AG09309 (cell line): ENCODE data around the gene CEACAM19.
A peak's percentile ranks its signal among the peaks of the same experiment; 100 is the strongest.

Experiments used
- DNase-seq: peaks from one replicate; pipeline ENCODE4 v3.0.0-alpha.2; 2010; ENCODE audit warnings: low read depth
- H3K4me3 ChIP-seq: 2 replicates; pipeline ENCODE4 v1.5.1; 2011; ENCODE audit warnings: mild to moderate bottlenecking, low read depth, low read length, moderate library complexity; ENCODE audit not compliant: control insufficient read depth
- TF ChIP-seq, protein P1 (sequence below): IDR thresholded peaks from 2 replicates; pipeline ENCODE4 v1.5.1; 2011; ENCODE audit warnings: mild to moderate bottlenecking, low read depth, low read length, inconsistent platforms; ENCODE audit not compliant: insufficient read depth, control insufficient read depth; ENCODE audit errors: missing control alignments

The CEACAM19 gene

DNA sequence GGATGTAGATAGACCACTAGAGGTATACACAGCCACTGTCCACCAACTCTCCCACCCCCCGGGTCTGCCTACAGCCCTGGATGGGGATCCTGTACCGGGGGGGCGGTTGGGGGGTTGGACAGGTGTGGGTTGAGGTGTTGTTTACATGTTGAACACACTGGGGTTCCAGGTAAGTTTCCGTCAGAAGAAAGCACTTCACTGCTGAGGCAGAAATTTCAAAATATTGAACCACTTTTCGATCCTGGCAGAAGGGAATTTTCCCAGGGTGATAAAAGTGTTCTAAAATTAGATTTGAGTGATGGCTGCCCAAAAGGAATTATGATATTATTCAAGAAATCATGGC, 21.1 kb downstream of the CEACAM19 start:
- DNase-seq: no peak

DNA sequence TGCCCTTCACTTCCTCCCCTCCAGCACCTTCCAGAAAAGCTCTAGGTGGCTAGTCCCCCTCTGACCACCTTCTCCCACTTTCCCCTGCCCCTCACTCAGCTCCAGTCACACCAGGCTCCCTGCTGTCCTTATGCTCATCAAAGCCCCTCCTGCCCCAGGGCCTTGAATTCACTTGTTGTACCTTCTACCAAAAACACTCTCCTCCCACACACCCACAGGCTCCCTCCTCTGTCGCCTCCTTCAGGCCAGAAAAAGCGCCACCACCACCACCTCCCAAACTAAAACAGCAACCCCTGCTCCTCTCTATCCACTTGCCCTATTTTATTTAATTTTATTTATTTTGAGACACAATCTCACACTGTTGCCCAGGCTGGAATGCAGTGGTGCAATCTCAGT, 22.9 kb downstream of the CEACAM19 start:
- no peak overlapping the region for H3K4me3 ChIP-seq
- TF ChIP-seq, protein P1, sequence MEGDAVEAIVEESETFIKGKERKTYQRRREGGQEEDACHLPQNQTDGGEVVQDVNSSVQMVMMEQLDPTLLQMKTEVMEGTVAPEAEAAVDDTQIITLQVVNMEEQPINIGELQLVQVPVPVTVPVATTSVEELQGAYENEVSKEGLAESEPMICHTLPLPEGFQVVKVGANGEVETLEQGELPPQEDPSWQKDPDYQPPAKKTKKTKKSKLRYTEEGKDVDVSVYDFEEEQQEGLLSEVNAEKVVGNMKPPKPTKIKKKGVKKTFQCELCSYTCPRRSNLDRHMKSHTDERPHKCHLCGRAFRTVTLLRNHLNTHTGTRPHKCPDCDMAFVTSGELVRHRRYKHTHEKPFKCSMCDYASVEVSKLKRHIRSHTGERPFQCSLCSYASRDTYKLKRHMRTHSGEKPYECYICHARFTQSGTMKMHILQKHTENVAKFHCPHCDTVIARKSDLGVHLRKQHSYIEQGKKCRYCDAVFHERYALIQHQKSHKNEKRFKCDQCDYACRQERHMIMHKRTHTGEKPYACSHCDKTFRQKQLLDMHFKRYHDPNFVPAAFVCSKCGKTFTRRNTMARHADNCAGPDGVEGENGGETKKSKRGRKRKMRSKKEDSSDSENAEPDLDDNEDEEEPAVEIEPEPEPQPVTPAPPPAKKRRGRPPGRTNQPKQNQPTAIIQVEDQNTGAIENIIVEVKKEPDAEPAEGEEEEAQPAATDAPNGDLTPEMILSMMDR: peak; percentile 25
- DNase-seq: no peak

More for the DNA sequence above, 21.1 kb downstream of the CEACAM19 start:
- H3K4me3 ChIP-seq: no peak overlapping the region
- TF ChIP-seq, protein P1: no peak

DNA sequence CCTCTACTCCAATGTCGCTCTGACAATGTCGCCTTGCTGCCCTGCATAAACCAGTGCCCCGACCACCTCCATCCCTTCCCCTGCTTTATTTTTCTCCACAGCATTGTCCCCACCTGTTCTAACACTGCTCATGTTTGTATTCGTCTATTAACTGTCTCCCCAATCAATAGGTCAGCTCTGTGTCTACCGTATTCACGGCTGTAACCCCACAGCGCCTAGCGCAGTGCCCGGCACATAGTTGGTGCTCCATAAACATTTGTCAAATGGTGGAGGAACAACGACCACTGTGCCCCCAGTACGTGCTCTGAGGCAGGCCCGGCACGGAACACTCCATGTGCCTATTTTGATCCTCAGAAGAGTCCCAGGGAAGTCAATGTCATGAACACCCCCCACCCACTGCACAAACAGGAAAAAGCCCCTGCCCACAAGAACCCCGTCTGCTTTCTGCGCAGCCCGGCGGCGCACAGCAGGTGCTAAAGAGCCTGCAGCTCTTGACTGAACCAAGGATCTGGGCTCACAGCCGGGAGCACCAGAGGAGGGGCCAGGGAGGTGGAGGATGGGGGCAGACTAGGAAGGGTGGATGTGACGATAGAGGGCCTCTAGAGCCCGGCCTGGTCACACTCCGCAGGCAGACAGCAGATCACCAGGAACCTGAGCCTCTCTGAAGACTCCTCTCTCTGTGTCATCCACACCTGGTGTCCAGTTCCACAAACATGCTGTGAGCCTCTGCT, 25.8 kb downstream of the CEACAM19 start:
- TF ChIP-seq, protein P1: no peak
- no peak overlapping the region for H3K4me3 ChIP-seq
- DNase-seq: no peak

DNA sequence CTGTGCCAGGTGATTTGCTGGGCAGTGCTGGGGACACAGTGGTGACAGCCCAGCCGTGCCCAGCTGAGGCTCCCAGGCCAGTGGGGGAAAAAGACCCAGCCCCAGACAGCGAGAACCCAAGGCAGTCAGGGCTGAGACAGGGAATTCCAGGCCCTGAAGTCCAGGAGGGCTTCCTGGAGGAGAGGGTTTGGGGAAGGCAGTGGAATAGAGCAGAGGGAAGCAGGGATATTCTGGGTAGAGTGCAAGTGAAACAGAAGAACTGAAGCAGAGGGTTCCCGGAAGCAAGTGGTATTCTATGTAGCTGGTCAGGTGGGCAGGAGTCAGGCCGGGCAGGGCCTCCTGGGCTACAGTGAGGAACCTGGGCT, 26.4 kb downstream of the CEACAM19 start:
- no peak for DNase-seq
- no peak overlapping the region for H3K4me3 ChIP-seq
- TF ChIP-seq, protein P1: no peak

DNA sequence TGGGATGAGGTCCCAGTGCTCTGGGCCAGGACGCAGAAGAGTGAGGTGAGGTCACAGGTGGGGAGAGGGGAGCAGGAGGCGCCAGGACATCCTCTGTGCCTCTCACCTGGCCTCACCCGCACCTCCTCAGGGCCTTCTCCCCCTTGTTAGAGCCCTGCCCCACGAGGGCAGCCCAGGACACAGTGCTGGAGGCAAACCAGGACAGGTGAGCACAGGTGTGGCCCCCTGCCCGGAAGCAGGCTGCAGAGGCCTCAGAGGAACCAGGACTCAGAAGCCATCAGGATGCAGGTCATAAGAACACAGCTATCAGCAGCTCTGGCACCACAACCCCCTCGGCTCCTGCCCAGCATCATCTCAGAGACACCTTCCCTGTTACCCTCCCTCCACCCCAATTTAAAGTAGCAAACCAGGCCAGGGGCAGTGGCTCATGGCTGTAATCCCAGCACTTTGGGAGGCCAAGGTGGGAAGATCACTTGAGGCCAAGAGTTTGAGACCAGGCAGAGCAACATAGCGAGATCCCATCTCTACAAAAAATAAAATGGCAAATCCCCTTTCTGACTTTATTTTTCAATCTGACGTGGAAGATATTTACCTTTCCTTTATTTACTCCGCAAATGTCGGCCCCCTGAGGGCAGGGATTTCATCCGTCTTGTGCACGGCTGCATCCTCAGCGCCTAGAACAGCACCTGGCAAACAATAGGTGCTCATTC, 27.4 kb downstream of the CEACAM19 start, which contains the start of gene CEACAM16:
TSS of gene CEACAM16 (plus strand) at position 660 of the 710 bp plus-strand sequence. CDS start 2,306 bp downstream, outside the sequence.
- H3K4me3 ChIP-seq: no peak within 1 kb of the TSS
- TF ChIP-seq, protein P1: no peak
- DNase-seq: no peak

DNA sequence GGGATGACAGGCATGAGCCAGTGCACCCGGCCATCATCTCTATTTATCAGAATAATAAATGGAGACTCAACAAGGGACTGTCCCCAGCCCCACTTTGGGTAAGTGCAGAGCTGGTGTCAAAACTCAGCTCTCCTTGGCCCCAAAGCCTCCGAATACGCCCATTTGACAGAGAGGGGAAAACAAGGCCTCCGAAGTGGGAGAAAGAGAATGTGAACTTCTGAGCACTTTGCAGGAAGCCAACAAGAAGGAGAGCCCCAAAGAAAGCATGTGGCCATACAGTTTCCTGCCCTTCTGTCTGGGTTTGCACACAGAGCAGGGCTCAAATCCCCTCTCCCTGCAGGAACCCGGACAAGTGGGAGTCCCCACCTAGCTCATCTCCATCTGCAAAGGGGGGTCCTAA, 29.3 kb downstream of the CEACAM19 start:
- DNase-seq: no peak
- no peak overlapping the region for H3K4me3 ChIP-seq
- TF ChIP-seq, protein P1: no peak
